ENCODE data around the gene KLHL33.

DNA sequence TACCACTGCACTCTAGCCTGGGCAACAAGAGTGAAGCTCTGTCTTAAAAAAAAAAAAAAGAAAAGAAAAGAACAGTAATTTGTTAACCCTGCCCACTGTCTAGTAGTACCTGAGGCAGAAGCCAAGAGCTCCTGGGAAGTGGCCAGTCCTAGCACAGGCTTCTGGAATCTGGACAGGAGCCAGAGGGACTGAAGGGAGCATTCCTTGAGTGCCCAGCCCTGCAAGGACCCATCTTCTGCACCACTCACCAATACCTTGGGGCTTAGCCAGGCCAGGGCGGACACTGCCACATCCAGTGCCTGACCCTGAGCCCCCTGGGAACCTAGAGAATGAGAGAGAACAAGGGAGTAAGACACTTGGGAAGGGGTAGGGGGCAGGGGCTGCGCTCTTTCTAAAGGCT is 58.8 kb downstream of the KLHL33 start:
- no peak for TF ChIP-seq CTCF (IDR thresholded peaks at IDR 0.05; ENCODE audit: insufficient read depth, low read length, poor library complexity, severe bottlenecking)
- no peak for TF ChIP-seq EZH2phosphoT487 (conservative IDR thresholded peaks at IDR 0.05; ENCODE audit: low read length)

Data from SU-DHL-6 (cell line).